ENCODE data around the gene PSMF1. TPM values are rescaled to one million over a fixed set of nuclear protein-coding genes. Genes with fewer than 3 reads are reported as not detected.

PSMF1 gene
- total and polyA plus RNA-seq, 2 experiments from 2014 or later, result 73.7 to 84.2 TPM

DNA sequence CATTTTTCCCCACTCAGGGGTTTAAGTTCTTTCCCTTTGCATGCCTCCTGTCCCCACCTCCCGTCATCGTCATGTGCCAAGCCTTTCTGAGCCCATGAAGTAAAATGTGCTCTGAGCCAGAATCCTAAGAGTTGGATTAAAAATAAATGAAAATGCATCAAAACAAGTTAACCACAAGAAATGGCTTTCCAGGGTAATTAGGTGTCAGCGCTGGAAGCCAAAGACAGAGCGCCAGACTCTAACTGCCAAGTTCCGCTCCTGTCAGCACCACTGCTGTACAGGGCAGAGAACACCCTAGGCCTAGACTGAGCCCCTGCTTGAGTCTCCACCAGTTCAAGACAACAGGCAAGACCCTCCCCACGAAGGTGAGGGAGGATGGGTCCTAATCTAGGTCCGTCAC is 79.4 kb downstream of the PSMF1 start (continued):
- TF ChIP-seq ZNF462 (CRISPR knock-in tag; IDR thresholded peaks at IDR 0.05) (no peak), EZH2 (IDR thresholded peaks at IDR 0.05; ENCODE audit: low read depth, unreplicated experiment) (no peak), CTCF (conservative IDR thresholded peaks at IDR 0.05; ENCODE audit: low read depth in 2 of 2) (no peak), NANOG (IDR thresholded peaks at IDR 0.05; ENCODE audit: borderline replicate concordance) (no peak), JUNB (IDR thresholded peaks at IDR 0.05; ENCODE audit: unreplicated experiment) (no peak), REST (IDR thresholded peaks at IDR 0.05; ENCODE audit: unreplicated experiment) (no peak), ZNF331 (CRISPR knock-in tag; IDR thresholded peaks at IDR 0.05; ENCODE audit: low read depth) (no peak)
